CD4-positive, alpha-beta T cell (primary cell): ENCODE data around the gene IFITM5. TPM values are rescaled to one million over a fixed set of nuclear protein-coding genes. Genes with fewer than 3 reads are reported as not detected.

ENCODE experiments used
- ATAC-seq: fragments of 200-7000 bp; cut with Tn5 transposase; one replicate; pipeline ENCODE4 v1.10.0; 2022; ENCODE audit warnings: mild to moderate bottlenecking; ENCODE audit not compliant: poor library complexity
- CTCF ChIA-PET: fragments of 350-600 bp; sonication (Branson Sonifier 250); formaldehyde crosslinking; loops from one replicate; lab custom pipeline; 2021; ENCODE audit warnings: antibody characterized with exemption, inconsistent platforms; lab: Charles Lee
- POLR2A ChIA-PET: fragments of 350-600 bp; sonication (Branson Sonifier 250); formaldehyde crosslinking; loops from one replicate; lab custom pipeline; 2021; ENCODE audit warnings: antibody characterized with exemption, inconsistent platforms; lab: Charles Lee
- DNase-seq, 14 experiments: peaks; one replicate each; pipeline ENCODE4 v3.0.0-alpha.2; 2013 to 2020; ENCODE audit warnings: mixed read lengths in 2 of 14
- H3K27ac ChIP-seq, 2 donors: one replicate each; pipeline versions ENCODE4 v1.5.1 to v1.7.0; 2013; ENCODE audit warnings: low read length in 2 of 2, low read depth in 1 of 2, mild to moderate bottlenecking in 1 of 2
- H3K27me3 ChIP-seq, 2 experiments: 1 replicate in 1 of 2; 2 replicates in 1 of 2; pipeline versions ENCODE4 v1.6.1 to v1.7.0; 2013; ENCODE audit warnings: low read length in 2 of 2, control low read depth in 1 of 2, mild to moderate bottlenecking in 1 of 2, moderate library complexity in 1 of 2; ENCODE audit not compliant: insufficient read depth in 2 of 2, control insufficient read depth in 1 of 2
- H3K36me3 ChIP-seq: one replicate; pipeline ENCODE4 v1.6.1; 2013; ENCODE audit warnings: low read length, control low read depth; ENCODE audit not compliant: insufficient read depth
- H3K4me1 ChIP-seq: one replicate; pipeline ENCODE4 v1.6.1; 2013; ENCODE audit warnings: low read length, control low read depth; ENCODE audit not compliant: insufficient read depth
- H3K4me3 ChIP-seq: one replicate; pipeline ENCODE4 v1.5.1; 2013; ENCODE audit warnings: mild to moderate bottlenecking, low read length, moderate library complexity
- H3K9me3 ChIP-seq, 2 experiments: 1 replicate in 1 of 2; 2 replicates in 1 of 2; pipeline versions ENCODE4 v1.6.1 to v1.7.0; 2013; ENCODE audit warnings: low read length in 2 of 2, mild to moderate bottlenecking in 2 of 2, control low read depth in 1 of 2, moderate library complexity in 1 of 2; ENCODE audit not compliant: control insufficient read depth in 1 of 2, insufficient read depth in 1 of 2
- H3K27ac Mint-ChIP-seq: one replicate; pipeline ENCODE4 v1.8.0; 2020; ENCODE audit warnings: mixed read lengths
- H3K27me3 Mint-ChIP-seq: one replicate; pipeline ENCODE4 v1.8.0; 2021; ENCODE audit warnings: mixed read lengths
- H3K36me3 Mint-ChIP-seq: one replicate; pipeline ENCODE4 v1.8.0; 2021; ENCODE audit warnings: low read depth, mixed read lengths
- H3K4me1 Mint-ChIP-seq: one replicate; pipeline ENCODE4 v1.8.0; 2021; ENCODE audit warnings: low read depth, mixed read lengths
- H3K4me3 Mint-ChIP-seq: one replicate; pipeline ENCODE4 v1.8.0; 2020; ENCODE audit warnings: mild to moderate bottlenecking, mixed read lengths
- H3K9me3 Mint-ChIP-seq: one replicate; pipeline ENCODE4 v1.8.0; 2020; ENCODE audit warnings: mixed read lengths
- CTCF ChIP-seq: fragments of 200-600 bp; IDR thresholded peaks from one replicate; pipeline ENCODE4 v1.8.0; 2022; ENCODE audit warnings: antibody characterized with exemption, mild to moderate bottlenecking
- intact Hi-C, 2 experiments: fragments of 100-400 bp; cut with DNase I in 1 of 2; cut with micrococcal nuclease in 1 of 2; formaldehyde crosslinking; loops; one replicate each; pipeline versions ENCODE4 v1.15.1 to v1.9.0; 2023 to 2025; cut with DNase I, micrococcal nuclease
- total RNA-seq, 174 experiments: library from RNA in 2 of 174; stranded (reverse) in 2 of 174; gene quantifications; one replicate each; pipeline ENCODE4 v1.2.3 and lab custom pipeline; 2021 to 2026

Gene IFITM5
- total RNA-seq, 2 experiments from 2014 or later, result not detected

- ChIA-PET CTCF (interaction anchor here (1.0 to 1.9 kb wide), 2 partner anchors 9 to 21 kb away, joined by 4 to 7 read pairs; no protein-coding TSS in a partner anchor), POLR2A (interaction anchor here (0.9 to 8.2 kb wide), 3 partner anchors 10 to 46 kb away, joined by 3 to 185 read pairs (median 148); partner anchors contain the start of genes NLRP6 and PGGHG)
- no peak for TF ChIP-seq CTCF
- Histone ChIP-seq H3K4me1 (peaks cover 34% of the 10 kb centered on the region), H3K4me3 (no peak overlapping the region), H3K9me3 (no peaks in the 10 kb centered on the region), H3K27ac (no peak overlapping the region), H3K27me3 (no peaks in the 10 kb centered on the region), H3K36me3 (no peaks in the 10 kb centered on the region)
- H3K27me3 Mint-ChIP-seq, result no peaks in the 10 kb centered on the region
- peaks cover 33% of the 10 kb centered on the region for H3K4me1 Mint-ChIP-seq
- peaks cover 3% of the 10 kb centered on the region for H3K36me3 Mint-ChIP-seq
- peak overlapping the region; percentile 69 for H3K27ac Mint-ChIP-seq
- no peak overlapping the region for H3K4me3 Mint-ChIP-seq
- ATAC-seq (no peak), DNase-seq (peak in 1 of 14 experiments; percentile 24)
- intact Hi-C loops, result loop anchor here in 1 of 2 experiments (2.0 kb wide), 1 partner anchor 13 kb away; no protein-coding TSS in a partner anchor
- H3K9me3 Mint-ChIP-seq, result no peaks in the 10 kb centered on the region
These were observed 28.0 kb downstream of the IFITM5 start for GRCh38 chr11:271319-271715.

- H3K4me3 ChIP-seq, result no peak overlapping the region
- peaks cover 33% of the 10 kb centered on the region for H3K4me1 Mint-ChIP-seq
These were observed 28.6 kb downstream of the IFITM5 start for GRCh38 chr11:270451-271318.

More at GRCh38 chr11:270451-271318, 28.6 kb downstream of the IFITM5 start:
- Histone ChIP-seq H3K27ac (peak overlapping the region in 1 of 2 donors; percentile 13), H3K9me3 (peaks cover 0 to 5% of the 10 kb centered on the region in 2 experiments), H3K4me1 (peaks cover 34% of the 10 kb centered on the region), H3K27me3 (no peaks in the 10 kb centered on the region), H3K36me3 (no peaks in the 10 kb centered on the region)
- no peaks in the 10 kb centered on the region for H3K9me3 Mint-ChIP-seq
- H3K4me3 Mint-ChIP-seq, result no peak overlapping the region
- H3K27me3 Mint-ChIP-seq, result no peaks in the 10 kb centered on the region
- intact Hi-C loops, result loop anchor here in 1 of 2 experiments (2.0 kb wide), 1 partner anchor 14 kb away; no protein-coding TSS in a partner anchor
- ATAC-seq, result no peak
- H3K36me3 Mint-ChIP-seq, result peaks cover 3% of the 10 kb centered on the region
- ChIA-PET POLR2A (interaction anchor here (7.0 to 8.2 kb wide), 2 partner anchors 10 to 18 kb away, joined by 148 to 185 read pairs; partner anchors contain the start of genes NLRP6 and PGGHG), CTCF (interaction anchor here (1.0 to 1.9 kb wide), 3 partner anchors 9 to 20 kb away, joined by 4 to 7 read pairs (median 4); no protein-coding TSS in a partner anchor)
- peak overlapping the region; percentile 94 for H3K27ac Mint-ChIP-seq
- no peak for TF ChIP-seq CTCF
- peak in 1 of 14 experiments; percentile 32 for DNase-seq
